AG09319 (cell line): Measurements from ENCODE around the gene LAMC2.

Source experiments
- DNase-seq: peaks from one replicate; pipeline ENCODE4 v3.0.0-alpha.2; 2010; ENCODE audit warnings: low read depth; ENCODE audit errors: extremely low read depth
- CTCF ChIP-seq: IDR thresholded peaks from 2 replicates; pipeline ENCODE4 v1.5.1; 2011; ENCODE audit warnings: low read depth, mild to moderate bottlenecking, inconsistent platforms, low read length, moderate library complexity

LAMC2 gene

DNA sequence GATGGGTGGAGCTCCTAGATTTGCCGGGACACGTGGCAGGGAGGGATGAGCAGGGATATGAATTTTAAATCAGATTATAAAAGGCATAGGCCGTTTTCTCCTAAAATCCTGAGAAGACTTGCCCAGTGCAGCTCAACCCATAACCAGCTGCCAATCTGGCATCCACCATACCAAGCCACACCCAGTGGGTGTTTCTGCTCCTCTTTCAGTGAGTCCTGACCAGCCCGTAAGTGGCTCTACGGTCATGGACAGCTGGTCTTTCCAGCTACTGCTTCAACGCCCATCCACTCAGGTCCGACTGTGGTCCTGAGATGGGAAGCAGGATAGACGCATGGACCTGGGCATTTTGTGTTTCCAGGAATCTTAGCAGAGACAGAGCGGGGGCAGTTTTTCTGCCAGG is 107.2 kb downstream of the LAMC2 start:
- DNase-seq, result no peak
- no peak for TF ChIP-seq CTCF

- TF ChIP-seq CTCF, result no peak
- DNase-seq, result no peak
Measured at GRCh38 chr1:183293876-183294275, 107.8 kb downstream of the LAMC2 start.
